Activated gamma-delta T cell (primary cell): ENCODE data around the gene PIWIL4.
"Not testable (repeated sequence)": the region's sequence is repeated elsewhere in the genome, so short reads cannot be mapped to it uniquely, and the experiment has no call there.

Experiments
- DNase-seq: peaks from one replicate; lab custom pipeline; 2025; lab: John Stamatoyannopoulos, UW

The PIWIL4 gene

DNA sequence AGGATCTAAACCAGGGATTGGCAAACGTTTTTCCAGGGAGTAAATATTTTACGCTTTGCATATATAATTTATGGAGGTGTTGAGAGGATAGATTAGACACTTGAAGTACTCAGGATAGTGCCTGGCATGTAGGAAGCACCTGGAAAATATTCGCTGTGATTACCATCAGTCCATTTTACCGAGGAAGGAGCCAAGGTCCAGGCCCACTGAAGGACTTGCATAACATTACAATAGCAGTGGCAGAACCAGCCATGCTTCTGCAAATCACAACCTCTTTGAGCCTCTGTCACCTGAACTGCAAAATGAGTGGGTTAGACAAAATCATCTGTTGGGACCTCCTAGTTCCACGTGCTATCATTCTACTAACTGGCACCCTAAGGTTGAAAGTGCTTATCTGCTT lies 18.0 kb upstream of the PIWIL4 start:
- DNase-seq, result no peak

DNA sequence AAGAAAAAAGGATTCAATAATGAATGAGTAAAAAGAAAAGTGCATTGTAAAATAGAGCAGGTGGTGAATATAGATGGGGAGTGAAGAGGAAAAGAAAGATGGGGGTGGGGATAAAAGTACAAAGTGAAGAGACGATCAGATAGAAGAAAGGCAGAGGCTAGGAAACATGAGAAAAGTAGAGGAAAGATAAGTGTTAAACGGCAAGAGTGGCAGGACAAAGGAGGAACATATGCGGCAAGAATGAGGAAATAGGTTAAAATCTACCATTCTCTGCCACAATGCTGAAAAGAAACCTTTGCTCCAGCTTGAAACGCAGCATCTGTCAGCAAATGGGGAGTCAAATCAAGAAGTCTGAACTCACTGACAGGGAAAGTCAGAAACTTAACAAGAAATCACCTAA lies 16.7 kb upstream of the PIWIL4 start:
- no peak for DNase-seq

GRCh38 chr11:94553938-94554337 lies 13.2 kb upstream of the PIWIL4 start:
- DNase-seq, result no peak

GRCh38 chr11:94555752-94556329 lies 11.3 kb upstream of the PIWIL4 start:
- DNase-seq, result not testable (repeated sequence)

GRCh38 chr11:94557421-94557820 lies 9.7 kb upstream of the PIWIL4 start:
- no peak for DNase-seq

DNA sequence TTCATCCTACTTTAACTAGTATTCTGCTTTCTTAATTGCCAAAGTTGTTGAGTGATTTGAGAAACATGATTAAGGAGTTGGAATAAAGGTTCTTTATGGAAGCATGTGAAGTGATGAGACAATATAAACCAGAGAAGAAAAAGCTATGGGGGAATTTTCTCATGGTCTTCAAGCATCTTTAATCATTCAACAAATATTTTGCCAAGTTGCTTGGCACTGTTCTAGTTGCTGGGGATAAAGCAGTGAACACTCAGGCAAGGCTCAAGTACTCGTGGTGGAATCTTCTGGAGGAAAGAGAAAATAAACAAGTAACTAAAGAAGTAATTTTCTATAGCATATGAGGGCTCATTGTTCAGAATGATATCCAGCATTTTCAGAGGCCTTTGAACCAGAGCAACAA lies 9.2 kb upstream of the PIWIL4 start:
- no peak for DNase-seq

- no peak for DNase-seq
Measured at GRCh38 chr11:94558468-94558867, 8.7 kb upstream of the PIWIL4 start.

DNA sequence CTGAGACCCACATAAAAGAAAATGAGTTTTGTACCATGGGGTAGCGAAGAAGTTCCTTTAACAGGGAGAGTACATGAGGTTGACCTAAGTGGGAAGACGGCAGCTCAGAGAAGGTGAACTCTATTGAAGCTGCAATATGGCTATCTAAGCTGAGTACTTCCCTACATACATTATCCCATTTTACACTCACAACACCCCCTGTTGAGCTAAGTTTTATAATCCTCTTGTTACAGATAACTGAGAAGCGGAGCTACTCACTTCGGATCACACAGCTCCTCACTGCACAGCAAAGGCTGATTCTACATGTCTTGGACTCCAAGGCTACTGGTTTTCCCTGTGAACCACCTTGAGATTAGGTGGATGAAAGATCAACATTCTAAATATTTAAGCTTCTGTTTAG lies 8.2 kb upstream of the PIWIL4 start:
- no peak for DNase-seq

DNA sequence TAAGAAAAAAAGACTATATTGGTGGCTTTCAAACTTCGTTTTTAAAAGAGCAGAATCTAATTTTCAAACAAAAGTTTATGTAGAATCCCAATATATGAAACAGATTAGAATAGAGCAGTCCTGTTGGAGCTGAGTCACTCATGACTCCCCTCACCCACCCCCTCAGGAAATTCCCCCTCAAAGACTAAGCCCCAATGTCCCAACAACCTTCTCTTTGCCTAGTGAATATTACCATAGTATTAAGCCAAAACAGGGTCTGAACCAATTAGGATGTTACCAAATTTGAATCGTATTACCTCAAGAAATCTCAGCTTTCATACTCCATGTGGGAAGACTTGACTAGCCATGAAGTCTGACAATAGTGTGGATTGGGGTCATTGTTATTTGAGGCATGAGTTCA lies 7.8 kb upstream of the PIWIL4 start:
- no peak for DNase-seq

DNA sequence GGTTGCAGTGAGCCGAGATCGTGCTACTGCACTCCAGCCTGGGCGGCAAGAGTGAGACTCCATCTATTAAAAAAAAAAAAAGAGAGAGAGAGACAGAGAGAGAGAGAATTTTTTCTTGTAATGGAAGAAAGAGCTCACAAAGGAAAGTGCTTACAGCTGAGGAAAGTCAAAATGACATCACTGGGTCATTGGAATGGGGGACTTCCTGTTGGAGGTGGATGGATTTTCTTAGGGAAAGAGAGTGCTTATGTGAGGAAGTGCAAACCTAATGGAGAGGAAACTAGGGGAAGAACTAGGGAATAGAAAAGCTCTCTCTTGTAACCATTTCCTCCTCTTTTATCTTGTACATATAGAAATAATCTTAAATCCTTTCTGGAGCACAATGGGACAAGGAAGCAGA lies 6.3 kb upstream of the PIWIL4 start:
- DNase-seq, result no peak

- DNase-seq, result no peak
Measured at GRCh38 chr11:94563176-94563847, 3.9 kb upstream of the PIWIL4 start.

DNA sequence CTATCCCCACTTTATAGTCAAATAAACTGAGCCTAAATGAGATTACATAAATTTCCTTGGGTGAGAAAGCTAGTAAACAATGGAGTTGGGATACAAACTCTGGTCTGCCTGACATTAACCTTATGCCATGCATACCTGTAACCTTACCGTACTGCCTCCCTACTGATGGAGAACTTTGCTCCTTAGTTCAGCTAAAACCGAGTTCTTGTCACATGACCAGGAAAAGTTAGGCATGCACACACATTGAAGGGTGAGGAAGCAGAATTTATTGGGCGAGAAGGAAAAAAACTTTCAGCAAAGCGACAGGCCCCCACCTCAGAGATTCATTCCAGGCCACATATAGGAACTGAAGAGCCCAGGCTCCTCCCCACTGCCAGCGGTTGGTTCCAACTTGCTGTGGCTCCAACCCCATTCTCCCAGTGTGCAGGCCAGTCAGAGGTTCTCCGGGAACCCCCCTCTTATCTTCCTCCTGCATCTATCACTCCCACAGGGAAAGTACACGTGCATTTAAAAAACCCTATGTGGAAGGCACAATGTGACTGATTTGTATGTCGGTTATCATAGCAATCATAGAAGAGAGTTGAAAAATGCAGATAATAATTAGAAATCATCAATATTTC lies 3.2 kb upstream of the PIWIL4 start:
- DNase-seq, result no peak

DNA sequence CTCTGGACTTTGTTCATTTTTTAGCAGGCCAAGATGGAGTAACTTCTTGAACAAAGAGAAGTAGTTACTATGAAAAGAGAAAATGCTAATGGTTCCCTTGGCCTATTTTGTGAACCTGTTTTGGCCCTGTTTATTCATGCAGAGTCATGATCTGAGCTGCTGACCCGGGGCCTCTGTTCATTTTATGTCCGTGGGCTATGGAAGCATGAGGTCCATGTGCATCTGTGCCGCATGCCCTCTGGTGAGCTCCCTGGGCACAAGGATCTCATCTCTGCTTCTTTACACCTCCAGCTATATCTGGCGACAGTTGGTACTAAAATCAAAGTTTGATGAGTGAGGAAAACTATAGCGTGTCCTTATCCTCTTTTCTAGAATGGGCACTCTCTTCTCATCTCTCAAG lies 1.0 kb downstream of the PIWIL4 start:
- no peak for DNase-seq

GRCh38 chr11:94568717-94569116 lies 1.5 kb downstream of the PIWIL4 start:
- DNase-seq, result no peak

- not testable (repeated sequence) for DNase-seq
Measured at GRCh38 chr11:94572975-94573374, 5.8 kb downstream of the PIWIL4 start.

DNA sequence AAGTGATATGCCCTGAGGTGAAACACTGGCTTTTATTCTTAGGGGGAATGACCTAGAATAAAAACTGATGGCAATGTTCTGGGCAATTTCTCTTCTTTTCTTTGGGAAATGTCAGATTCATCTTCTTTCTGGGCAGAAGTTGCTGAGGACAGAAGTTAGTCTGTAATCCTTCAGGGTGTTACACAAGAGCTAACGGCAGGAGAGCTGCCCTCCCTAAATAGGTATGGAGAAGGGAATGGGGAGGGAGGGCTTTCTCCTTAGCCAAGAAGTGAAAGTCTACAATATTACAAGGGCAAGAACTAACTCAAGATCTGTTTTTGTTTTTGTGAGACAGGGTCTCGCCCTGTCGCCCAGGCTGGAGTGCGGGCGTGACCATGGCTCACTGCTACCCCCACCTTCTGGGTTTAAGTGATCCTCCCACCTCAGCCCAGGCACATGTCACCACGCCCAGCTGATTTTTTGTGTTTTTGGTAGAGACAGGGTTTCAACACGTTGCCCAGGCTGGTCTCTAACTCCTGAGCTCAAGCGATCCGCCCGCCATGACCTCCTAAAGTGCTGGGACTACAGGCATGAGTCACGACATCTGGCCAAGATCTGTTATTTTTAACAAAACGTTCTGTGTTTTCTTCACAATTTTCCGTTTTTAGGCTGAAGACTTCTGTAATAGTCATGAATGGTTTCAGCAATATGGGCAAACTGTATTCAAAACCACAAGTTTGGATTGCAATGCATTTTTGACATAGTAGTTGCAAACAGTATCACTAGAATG lies 7.2 kb downstream of the PIWIL4 start:
- no peak for DNase-seq

- DNase-seq, result no peak
Measured at GRCh38 chr11:94576306-94576705, 9.1 kb downstream of the PIWIL4 start.

DNA sequence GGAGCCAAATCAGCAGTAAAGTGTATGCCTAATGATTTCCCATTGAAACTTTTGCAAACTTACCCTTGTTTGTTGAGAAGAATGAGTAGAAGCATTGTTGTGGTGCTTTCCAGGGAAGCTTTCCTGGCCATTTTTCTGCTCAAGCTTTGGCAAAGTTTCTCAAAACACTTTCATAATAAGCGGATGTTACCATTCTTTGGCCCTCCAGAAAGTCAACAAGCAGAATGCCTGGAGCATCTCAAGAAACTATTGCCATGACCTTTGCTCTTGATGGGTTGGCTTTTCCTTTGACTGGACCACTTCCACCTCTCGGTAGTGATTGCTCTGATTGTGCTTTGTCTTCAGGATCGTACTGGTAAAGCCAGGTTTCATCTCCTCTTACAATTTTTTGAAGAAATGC lies 10.7 kb downstream of the PIWIL4 start:
- DNase-seq, result no peak

DNA sequence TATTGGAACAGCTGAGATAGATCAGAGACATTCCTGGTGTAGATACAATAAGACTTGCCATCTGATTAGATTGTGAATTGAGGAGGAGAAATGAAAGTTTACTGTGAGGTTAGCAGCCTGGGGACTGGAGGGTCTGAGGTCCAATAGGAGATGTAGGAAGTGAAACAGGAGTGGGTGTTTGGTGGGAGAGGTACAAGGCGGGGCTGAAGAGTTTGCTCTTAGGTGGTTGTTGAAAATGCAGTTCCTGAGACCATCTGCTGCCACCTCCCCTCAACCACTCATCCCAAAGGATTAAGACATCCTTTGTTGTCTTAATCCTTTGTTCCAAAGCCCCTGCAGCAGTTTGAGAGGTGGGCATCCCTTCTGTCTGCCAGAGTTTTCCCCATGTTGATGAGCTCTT lies 14.8 kb downstream of the PIWIL4 start:
- DNase-seq, result no peak

DNA sequence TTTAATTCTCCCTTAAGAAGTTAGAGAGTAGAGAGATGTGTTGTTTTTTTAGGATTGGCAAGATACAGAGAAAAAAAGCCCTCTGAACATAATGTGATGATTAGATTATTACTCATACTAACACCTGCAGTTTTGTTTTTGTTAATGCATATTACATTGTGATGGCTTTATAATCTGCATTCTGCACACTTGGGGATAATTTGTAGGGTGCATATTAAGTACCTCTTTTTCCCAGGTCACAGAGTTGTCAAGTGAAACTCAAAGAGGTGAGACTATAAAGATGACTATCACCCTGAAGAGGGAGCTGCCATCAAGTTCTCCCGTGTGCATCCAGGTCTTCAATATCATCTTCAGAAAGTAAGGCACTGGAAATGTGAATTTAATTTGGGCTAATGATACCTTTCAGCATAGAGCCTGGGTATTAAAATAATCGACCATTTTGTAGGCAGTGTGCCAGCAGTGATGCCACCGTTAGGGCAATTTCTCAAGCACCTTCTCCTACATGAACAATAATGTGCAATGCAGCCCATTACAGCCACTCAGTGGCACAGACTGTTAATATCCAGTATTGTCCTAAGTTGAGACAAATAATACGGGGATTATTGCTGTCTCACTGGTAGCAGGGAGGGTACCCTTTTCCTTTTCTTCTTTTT lies 16.2 kb downstream of the PIWIL4 start:
- no peak for DNase-seq

DNA sequence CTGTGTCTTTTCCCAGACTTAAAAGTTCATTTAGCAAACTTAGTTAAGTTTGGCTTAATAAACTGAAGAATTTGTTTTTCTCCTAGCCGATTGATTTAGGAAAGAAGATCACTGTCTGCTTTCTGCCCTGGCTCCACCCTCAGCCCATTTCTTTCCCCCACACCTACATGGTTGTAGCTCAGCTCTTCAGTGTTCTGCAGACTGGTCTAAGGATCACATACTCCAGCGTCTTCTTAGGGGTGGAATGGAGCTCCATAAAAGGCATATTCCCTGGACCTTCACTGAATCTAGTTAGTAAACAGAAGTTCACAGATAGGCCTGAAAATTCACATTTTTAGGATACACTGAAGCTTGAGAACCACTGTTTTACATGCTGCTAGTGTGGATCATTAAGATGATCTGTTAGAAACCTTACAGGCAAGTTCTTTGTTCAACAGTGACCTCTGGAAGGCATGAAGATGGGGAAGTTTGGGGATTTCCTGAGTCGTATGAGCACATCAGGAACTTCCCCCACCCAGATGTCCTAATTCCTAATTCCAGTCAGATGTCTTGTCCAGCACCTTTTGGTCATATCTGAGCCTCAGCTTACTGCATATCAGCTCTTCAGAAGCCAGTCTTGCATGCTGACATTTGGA lies 16.8 kb downstream of the PIWIL4 start:
- no peak for DNase-seq

GRCh38 chr11:94584978-94585377 lies 17.8 kb downstream of the PIWIL4 start:
- DNase-seq, result no peak
